LNCAP (cell line): Measurements from ENCODE around the gene IGF1R.

ENCODE experiments used
- CTCF ChIP-seq: fragments of 450-650 bp; IDR thresholded peaks from 2 replicates; pipeline ENCODE4 v1.5.1; 2017; ENCODE audit warnings: mild to moderate bottlenecking

The IGF1R gene

GRCh38 chr15:98792117-98792516 lies 143.8 kb downstream of the IGF1R start:
- no peak for TF ChIP-seq CTCF

GRCh38 chr15:98794211-98794610 lies 145.9 kb downstream of the IGF1R start:
- TF ChIP-seq CTCF, result no peak

- no peak for TF ChIP-seq CTCF
These were observed 146.4 kb downstream of the IGF1R start for GRCh38 chr15:98794748-98795147.

GRCh38 chr15:98795980-98796379 lies 147.6 kb downstream of the IGF1R start:
- no peak for TF ChIP-seq CTCF

- TF ChIP-seq CTCF, result no peak
These were observed 148.5 kb downstream of the IGF1R start for GRCh38 chr15:98796685-98797357.

GRCh38 chr15:98798375-98798893 lies 150.1 kb downstream of the IGF1R start:
- TF ChIP-seq CTCF, result no peak

- TF ChIP-seq CTCF, result no peak
These were observed 151.4 kb downstream of the IGF1R start for GRCh38 chr15:98799461-98800390.
